ENCODE measurements around the gene SLC35F3.

Gene SLC35F3

GRCh38 chr1:234313171-234313570 is 408.7 kb downstream of the SLC35F3 start:
- DNase-seq (ENCODE audit: low read depth in 3 of 3, low spot score in 1 of 3) = no peak

DNA sequence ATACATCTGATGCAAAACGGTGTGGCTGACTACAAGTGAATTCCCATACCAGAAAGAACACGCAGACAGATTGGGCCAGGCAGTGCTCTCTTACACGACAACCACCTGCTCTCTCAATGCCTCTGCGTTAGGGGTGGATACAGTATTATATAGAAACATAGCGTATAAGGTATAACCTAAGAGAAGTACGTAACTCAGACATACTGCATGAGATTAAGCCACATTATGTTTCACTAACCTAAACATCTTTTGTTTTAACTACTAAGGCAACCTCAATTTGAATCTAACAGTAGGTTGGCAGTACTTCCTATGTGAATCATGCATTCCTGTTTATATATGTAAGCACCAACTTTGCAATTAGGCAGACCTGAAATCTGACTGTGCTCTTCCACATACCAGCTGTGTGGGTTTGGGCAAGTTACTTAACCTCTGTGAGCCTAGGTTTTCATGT is 410.6 kb downstream of the SLC35F3 start:
- no peak for DNase-seq (ENCODE audit: low read depth in 3 of 3, low spot score in 1 of 3)

DNA sequence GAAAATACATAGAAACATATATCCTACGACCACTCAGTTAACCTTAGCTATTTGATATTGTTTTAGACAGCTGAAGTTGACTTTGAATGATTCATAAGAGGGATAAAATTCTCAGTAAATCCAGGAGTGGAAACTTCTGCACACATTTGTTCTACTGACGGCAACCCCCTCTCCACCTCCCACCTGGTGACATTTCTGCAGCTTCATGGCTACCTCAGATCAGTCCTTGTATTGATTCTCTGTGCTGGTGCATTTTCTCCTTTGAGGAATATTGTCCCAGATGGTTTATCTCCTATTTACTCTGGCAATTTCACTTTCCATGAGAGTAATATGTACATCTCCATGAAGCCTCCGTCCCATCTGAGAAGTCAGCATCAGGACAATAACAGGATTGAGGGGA is 411.1 kb downstream of the SLC35F3 start:
- DNase-seq (ENCODE audit: low read depth in 3 of 3, low spot score in 1 of 3) = no peak

GRCh38 chr1:234316486-234316885 is 412.0 kb downstream of the SLC35F3 start:
- no peak for DNase-seq (ENCODE audit: low read depth in 3 of 3, low spot score in 1 of 3)

DNA sequence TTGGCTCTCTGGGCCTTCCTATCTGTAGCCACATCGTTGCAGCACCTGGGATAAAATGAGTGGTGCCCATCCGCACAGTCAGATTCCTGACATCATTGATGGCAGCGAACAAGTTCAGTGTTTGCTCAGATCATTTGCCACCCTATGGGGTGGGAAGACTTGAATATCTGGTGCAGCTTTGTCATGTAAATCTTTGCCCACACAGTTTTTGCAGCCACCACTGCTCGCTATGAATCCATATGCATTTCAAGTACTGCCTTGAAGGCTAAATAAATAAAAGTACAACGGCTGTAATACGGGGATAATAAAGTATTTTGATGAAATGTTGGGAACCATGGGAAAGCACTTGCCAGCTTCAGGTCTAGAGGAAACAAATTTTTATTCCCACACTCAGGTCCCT is 412.5 kb downstream of the SLC35F3 start:
- DNase-seq (ENCODE audit: low read depth in 3 of 3, low spot score in 1 of 3) = no peak

DNA sequence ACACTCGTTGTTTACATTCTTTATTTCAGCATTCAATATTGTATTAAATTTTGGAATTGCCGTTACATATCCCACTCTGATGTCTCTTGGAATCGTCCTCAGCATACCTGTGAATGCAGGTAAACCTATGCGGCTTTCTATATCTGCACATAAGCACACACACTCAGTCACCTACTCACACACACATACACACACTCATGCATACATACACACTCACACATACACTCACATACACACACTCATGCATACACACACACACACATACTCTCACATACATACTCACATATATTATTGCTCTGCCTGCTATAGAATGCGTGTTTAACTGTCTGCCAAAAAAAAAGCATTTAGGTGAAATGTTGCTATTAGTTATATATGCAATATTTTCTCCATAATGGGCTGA is 415.6 kb downstream of the SLC35F3 start:
- DNase-seq (ENCODE audit: low read depth in 3 of 3, low spot score in 1 of 3) = no peak

DNA sequence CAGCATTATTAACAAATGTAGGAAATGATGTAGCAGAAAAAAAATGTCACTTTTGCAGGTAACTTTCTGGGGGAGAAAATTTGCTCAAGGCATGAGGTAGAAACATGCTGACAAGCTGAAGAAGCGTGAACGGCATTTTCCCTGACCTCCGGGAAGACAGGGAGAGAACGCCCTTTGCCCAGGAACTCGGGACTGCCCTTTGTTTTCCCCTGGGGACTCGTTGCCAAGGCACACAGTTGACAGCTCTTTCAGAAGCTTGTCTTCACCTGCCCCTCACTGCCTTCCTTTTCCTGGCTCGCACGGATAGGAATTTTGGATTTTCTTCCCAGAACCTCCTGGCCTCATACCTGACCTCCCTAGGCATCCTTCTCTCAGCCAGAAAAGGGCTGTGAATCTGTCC is 416.1 kb downstream of the SLC35F3 start:
- no peak for DNase-seq (ENCODE audit: low read depth in 3 of 3, low spot score in 1 of 3)

DNA sequence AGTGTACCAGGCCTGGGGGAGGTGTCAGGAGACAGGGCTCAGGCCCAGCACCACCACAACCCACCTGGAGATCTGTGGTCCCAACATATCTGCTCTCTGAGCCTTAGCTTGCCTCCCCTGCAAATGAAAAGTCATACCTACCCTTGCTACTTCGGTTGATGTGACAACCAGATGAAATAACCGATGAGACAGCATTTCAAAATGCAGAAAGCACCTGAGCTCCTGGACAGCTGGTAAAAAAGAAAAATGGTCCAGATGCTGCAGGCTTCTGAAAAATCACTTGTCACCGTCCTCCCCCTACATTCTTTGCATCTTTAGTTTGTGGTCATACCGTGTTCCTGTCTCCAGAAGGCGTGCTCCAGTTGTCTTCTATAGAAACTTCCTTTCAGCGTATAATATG is 416.8 kb downstream of the SLC35F3 start:
- DNase-seq (ENCODE audit: low read depth in 3 of 3, low spot score in 1 of 3) = no peak

DNA sequence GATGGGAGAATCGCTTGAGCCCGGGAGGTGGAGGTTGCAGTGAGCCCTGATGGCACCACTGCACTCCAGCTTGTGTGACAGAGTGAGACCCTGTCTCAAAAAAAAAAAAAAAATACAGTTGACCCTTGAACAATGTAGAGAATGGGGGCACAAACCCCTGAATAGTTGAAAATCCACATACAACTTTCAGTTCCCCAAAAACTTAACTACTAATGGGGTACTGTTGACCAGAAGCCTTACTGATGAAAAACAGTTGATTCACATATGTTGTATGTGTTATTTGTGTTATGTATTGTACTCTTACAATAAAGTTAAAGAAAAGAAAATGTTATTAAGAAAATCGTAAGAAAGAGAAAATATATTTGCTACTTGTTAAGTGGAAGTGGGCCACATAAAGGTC is 417.6 kb downstream of the SLC35F3 start:
- no peak for DNase-seq (ENCODE audit: low read depth in 3 of 3, low spot score in 1 of 3)

GRCh38 chr1:234322979-234323378 is 418.5 kb downstream of the SLC35F3 start:
- DNase-seq (ENCODE audit: low read depth in 3 of 3, low spot score in 1 of 3) = peak in 2 of 3 donors; percentile 22 to 26

- no peak for DNase-seq (ENCODE audit: low read depth in 3 of 3, low spot score in 1 of 3)
These were observed 420.3 kb downstream of the SLC35F3 start for GRCh38 chr1:234324821-234325220.

DNA sequence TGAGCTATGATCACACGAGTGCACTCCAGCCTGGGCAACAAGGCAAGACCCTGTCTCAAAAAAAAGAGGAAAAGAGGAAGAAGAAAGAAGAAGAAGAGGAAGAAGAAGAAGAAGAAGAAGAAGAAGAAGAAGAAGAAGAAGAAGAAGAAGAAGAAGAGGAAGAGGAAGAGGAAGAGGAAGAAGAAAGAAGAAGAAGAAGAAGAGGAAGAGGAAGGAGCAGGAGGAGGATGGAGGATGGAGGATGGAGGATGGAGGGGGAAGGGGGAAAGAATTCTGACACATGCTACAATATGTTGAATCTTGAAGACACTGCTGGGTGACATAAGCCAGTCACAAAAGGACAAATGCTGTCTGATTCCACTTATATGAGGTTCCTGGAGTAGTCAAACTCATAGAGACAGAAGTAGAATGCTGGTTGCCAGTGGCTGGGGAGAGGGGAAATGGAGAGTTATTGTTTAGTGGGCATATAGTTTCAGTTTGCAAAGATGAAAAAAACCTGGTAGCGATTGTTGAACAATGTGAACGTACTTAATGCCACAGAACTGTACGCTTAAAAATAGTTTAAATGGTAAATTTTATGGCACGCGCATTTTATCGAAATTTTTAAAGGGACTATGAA is 421.5 kb downstream of the SLC35F3 start:
- no peak for DNase-seq (ENCODE audit: low read depth in 3 of 3, low spot score in 1 of 3)

- DNase-seq (ENCODE audit: low read depth in 3 of 3, low spot score in 1 of 3) = peak; percentile 36 to 58 (median 42)
These were observed 422.3 kb downstream of the SLC35F3 start for GRCh38 chr1:234326497-234327366.

- DNase-seq (ENCODE audit: low read depth in 3 of 3, low spot score in 1 of 3) = no peak
These were observed 423.2 kb downstream of the SLC35F3 start for GRCh38 chr1:234327577-234328164.

DNA sequence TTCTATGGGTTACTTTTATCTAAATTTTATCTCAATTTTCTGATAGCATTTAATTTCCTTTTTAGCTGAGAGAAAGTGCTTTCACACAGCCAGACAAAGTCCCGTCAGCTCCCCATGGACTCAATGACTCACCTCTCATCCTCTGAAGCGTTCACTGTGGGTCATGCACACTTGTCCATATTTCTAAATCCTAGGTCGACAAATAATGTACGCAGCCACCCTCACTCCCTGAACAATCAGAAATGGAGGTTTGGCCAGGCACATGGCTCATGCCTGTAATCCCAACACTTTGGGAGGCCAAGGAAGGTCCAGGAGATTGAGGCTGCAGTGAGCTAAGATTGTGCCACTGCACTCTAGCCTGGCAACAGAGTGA is 426.4 kb downstream of the SLC35F3 start:
- no peak for DNase-seq (ENCODE audit: low read depth in 3 of 3, low spot score in 1 of 3)

- no peak for DNase-seq (ENCODE audit: low read depth in 3 of 3, low spot score in 1 of 3)
These were observed 427.0 kb downstream of the SLC35F3 start for GRCh38 chr1:234331507-234331906.

DNA sequence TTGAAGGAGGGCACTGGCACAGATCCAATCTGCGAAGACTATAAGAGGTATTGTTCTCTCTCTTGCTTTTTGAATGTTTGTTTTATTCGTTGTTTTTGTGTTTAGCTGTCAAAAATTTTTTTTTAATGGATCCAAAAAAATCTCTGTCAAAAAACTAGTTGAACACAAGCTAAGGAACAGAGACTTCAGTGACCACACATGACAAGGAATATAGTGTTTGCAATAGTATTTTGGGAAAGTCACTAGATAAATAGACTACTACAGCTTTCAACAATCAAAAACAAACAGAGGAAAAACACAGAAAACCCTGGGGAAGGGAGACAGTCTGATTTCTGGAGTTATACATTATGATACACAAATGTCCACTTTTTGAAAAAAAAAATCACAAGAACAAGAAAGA is 431.9 kb downstream of the SLC35F3 start:
- no peak for DNase-seq (ENCODE audit: low read depth in 3 of 3, low spot score in 1 of 3)

DNA sequence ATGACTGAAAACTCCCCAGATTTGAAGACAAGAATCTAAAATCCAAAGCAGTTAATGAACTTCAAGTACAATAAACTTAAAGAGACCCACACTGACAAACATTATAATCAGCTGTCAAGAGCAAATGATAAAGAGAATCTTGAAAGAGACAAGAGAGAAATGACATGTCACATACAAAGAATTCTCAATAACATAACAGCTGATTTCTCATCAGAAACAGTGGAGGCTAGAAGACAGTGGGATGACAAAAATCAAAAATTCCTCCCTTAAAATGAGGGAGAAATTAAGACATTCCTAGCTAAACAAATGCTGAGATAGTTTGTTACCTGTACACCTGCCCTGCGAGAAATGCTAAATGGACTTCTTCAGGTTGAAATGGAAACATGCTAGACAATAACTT is 432.8 kb downstream of the SLC35F3 start:
- DNase-seq (ENCODE audit: low read depth in 3 of 3, low spot score in 1 of 3) = no peak

- no peak for DNase-seq (ENCODE audit: low read depth in 3 of 3, low spot score in 1 of 3)
These were observed 436.1 kb downstream of the SLC35F3 start for GRCh38 chr1:234340528-234340927.

DNA sequence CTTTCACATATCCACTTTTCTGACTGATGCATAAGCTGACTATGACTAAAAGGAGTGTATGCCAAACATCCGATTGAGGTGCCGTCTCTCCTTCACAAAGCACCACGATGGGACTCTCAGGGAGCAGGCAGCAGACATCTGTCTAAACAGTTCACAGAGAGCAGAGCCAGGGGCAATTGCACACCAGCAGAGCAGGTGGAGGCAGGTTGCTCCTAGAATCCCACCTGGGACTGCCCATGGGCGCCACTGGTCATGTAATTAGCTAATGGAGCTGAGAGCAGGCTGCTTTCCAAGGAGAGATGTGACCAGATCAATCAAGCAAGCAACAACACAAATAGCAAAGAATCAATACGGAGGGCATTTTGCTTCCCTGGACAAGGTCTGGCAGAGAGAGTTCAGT is 438.3 kb downstream of the SLC35F3 start:
- DNase-seq (ENCODE audit: low read depth in 3 of 3, low spot score in 1 of 3) = no peak

DNA sequence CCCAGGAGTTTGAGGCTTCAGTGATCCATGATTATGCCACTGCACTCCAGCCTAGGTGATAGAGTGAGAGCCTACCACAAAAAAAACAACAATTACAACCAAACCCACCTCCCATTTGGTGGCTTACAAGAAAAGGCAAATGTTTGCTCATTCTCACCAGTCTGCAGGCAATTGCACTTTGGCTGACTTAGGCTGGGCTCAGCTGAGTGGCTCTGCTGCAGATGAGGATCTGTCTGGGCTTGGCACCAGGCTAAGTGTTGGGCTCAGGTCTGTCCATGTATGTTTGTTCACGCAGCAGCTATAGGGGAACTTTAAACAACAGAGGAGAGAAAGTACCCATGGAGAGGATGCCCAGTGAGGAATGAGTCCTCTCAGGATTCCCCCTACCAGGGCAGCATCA is 440.8 kb downstream of the SLC35F3 start:
- DNase-seq (ENCODE audit: low read depth in 3 of 3, low spot score in 1 of 3) = no peak

DNA sequence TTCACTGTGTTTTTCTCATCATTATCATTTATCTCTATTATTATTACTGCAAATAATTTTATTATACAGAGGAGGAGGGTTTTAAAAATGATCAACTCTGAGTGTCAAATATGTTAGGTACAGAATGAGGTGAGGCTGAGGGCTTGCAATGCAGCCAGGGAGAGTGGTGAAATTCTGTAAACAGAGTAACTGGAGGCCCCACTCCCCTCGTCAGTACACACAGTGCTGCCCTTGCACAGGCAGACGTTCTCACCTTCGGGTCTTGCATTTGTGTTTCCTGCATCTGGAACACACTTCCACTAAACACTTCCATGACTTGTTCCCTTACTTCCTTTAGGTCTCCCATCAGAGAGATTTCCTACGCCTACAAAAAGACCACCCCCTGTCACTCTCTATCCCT is 444.5 kb downstream of the SLC35F3 start:
- DNase-seq (ENCODE audit: low read depth in 3 of 3, low spot score in 1 of 3) = no peak
